ENCODE results near the gene AMOT.

DNA sequence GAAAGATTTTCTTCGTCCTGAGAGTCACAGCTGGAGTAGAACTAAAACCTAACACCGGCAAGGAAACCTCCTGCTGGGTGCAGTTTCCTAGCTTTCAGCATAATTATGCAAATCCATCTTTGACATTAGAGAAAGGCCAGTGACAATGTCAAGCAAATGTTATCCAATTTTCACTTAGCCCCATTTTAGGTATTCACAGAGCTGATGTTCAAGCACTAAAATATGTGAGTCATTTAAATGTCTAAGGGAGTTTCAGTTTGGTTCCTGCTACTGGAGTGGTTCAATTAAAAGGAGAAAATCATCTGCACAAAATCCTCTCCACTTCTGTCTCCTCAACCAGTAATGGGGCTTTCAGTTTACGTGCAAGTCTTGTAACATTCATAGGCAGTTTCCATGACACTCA lies 37.1 kb upstream of the AMOT start:
- no peak for TF ChIP-seq EZH2 (optimal IDR thresholded peaks at IDR 0.05; ENCODE audit: low read depth, low read length)
- TF ChIP-seq, protein P1, sequence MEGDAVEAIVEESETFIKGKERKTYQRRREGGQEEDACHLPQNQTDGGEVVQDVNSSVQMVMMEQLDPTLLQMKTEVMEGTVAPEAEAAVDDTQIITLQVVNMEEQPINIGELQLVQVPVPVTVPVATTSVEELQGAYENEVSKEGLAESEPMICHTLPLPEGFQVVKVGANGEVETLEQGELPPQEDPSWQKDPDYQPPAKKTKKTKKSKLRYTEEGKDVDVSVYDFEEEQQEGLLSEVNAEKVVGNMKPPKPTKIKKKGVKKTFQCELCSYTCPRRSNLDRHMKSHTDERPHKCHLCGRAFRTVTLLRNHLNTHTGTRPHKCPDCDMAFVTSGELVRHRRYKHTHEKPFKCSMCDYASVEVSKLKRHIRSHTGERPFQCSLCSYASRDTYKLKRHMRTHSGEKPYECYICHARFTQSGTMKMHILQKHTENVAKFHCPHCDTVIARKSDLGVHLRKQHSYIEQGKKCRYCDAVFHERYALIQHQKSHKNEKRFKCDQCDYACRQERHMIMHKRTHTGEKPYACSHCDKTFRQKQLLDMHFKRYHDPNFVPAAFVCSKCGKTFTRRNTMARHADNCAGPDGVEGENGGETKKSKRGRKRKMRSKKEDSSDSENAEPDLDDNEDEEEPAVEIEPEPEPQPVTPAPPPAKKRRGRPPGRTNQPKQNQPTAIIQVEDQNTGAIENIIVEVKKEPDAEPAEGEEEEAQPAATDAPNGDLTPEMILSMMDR (IDR thresholded peaks at IDR 0.05; ENCODE audit: low read length): no peak

Measured in MM.1S (cell line).